HG03442 (cell line): ENCODE measurements around the gene CHRNB4.
"Not testable (repeated sequence)": the region's sequence is repeated elsewhere in the genome, so short reads cannot be mapped to it uniquely, and the experiment has no call there.

ENCODE experiments used
- ATAC-seq: cut with Tn5 transposase; IDR thresholded peaks from one replicate; pipeline ENCODE4 v1.9.1; 2021; ENCODE audit warnings: mild to moderate bottlenecking, moderate library complexity; ENCODE audit not compliant: unreplicated experiment

The CHRNB4 gene

GRCh38 chr15:78618064-78618463, 22.9 kb downstream of the CHRNB4 start:
- no peak for ATAC-seq

- ATAC-seq, result no peak
These were observed 23.5 kb downstream of the CHRNB4 start for GRCh38 chr15:78617516-78617915.

- no peak for ATAC-seq
These were observed 23.9 kb downstream of the CHRNB4 start for GRCh38 chr15:78617076-78617475.

GRCh38 chr15:78616506-78616905, 24.5 kb downstream of the CHRNB4 start:
- no peak for ATAC-seq

- no peak for ATAC-seq
These were observed 25.8 kb downstream of the CHRNB4 start for GRCh38 chr15:78615151-78615589.

- ATAC-seq, result no peak
These were observed 27.0 kb downstream of the CHRNB4 start for GRCh38 chr15:78614021-78614420.

- not testable (repeated sequence) for ATAC-seq
These were observed 31.5 kb downstream of the CHRNB4 start for GRCh38 chr15:78609551-78609950.

GRCh38 chr15:78605680-78606079, 35.3 kb downstream of the CHRNB4 start:
- no peak for ATAC-seq

GRCh38 chr15:78605201-78605600, 35.8 kb downstream of the CHRNB4 start:
- ATAC-seq, result no peak

- no peak for ATAC-seq
These were observed 36.6 kb downstream of the CHRNB4 start for GRCh38 chr15:78604420-78604819.

- ATAC-seq, result no peak
These were observed 37.5 kb downstream of the CHRNB4 start for GRCh38 chr15:78603467-78603866.

- ATAC-seq, result no peak
These were observed 41.8 kb downstream of the CHRNB4 start for GRCh38 chr15:78599189-78599588.

GRCh38 chr15:78598348-78598747, 42.7 kb downstream of the CHRNB4 start:
- no peak for ATAC-seq

- no peak for ATAC-seq
These were observed 43.4 kb downstream of the CHRNB4 start for GRCh38 chr15:78597583-78597982.

GRCh38 chr15:78574944-78575343, 66.1 kb downstream of the CHRNB4 start:
- no peak for ATAC-seq
